Measurements from ENCODE around the gene ARFGEF3.
"Not testable (repeated sequence)": the region's sequence is repeated elsewhere in the genome, so short reads cannot be mapped to it uniquely, and the experiment has no call there.

ARFGEF3 gene

DNA sequence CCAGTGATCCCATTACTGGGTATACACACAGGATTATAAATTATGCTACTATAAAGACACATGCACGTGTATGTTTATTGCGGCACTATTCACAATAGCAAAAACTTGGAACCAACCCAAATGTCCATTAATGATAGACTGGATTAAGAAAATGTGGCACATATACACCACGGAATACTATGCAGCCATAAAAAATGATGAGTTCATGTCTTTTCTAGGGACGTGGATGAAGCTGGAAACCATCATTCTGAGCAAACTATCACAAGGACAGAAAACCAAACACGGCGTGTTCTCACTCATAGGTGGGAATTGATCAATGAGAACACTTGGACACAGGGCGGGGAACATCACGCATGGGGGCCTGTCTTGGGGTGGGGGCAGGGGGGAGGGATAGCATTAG is 206.9 kb downstream of the ARFGEF3 start:
- DNase-seq (ENCODE audit: low spot score): not testable (repeated sequence)

DNA sequence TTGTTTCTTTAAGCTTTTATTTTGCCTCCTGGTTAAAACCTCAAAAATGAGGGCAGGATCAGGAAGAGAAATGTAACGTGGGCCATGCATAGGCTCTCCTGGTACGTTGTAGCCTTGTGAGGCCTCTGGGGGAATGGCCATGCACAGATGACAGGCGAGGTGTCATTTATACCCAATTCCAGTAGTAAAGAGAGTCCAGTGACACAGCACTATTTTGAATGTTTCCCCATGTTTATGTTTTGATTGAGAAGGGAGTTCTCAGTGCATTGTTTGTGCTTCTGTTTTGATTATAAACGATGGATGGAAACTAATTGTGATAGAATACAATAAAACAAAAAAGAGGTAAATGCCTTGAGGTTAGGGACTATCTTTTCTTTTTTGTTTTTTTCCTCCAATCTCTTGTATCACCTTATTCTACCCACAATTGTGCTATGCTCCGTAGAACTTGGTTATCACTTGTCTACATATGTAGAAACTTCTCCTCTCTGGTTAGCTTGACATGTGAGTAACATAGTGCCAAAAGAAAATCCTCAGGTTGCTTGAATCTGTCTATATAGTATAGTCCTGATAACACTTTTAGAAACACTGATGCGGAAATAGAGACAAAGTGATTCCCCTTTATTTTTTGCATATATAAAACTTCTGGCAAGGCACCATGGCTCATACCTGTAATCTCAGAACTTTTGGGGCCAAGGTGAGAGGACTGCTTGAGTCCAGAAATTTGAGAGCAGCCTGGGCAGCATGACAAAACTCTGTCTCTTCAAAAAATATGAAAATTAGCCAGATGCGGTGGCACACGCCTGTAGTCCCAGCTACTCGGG is 209.1 kb downstream of the ARFGEF3 start:
- no peak for DNase-seq (ENCODE audit: low spot score)

DNA sequence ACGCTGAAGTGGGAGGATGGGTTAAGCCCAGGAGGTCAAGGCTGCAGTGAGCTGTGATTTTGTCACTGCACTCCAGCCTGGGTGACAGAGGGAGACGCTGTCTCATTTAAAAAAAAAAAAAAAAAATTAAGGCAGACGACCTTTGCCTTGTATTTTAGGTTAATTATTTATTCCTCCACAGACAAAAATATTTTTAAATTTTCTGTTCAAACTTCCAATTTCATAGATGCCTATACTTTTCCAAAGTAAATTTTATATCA is 209.6 kb downstream of the ARFGEF3 start:
- no peak for DNase-seq (ENCODE audit: low spot score)

DNA sequence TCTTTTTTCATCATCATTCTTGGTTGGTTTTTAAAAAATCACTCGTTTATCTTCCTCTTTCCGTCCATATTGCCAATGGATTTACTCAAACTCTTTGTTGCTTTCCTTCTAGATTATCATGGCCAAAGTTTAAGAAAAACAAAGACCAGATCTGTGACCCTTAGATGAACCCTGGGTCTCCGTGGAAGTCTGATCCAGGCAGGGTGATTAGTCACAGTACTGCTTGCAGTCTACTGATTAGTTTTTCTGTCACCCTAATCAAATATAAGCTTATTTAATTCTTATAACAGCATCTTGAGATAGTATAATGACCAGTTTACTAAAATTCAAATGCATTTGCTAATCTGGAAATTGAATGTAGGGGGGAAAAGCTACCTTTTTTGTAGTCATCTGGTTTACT is 210.0 kb downstream of the ARFGEF3 start:
- DNase-seq (ENCODE audit: low spot score): no peak

DNA sequence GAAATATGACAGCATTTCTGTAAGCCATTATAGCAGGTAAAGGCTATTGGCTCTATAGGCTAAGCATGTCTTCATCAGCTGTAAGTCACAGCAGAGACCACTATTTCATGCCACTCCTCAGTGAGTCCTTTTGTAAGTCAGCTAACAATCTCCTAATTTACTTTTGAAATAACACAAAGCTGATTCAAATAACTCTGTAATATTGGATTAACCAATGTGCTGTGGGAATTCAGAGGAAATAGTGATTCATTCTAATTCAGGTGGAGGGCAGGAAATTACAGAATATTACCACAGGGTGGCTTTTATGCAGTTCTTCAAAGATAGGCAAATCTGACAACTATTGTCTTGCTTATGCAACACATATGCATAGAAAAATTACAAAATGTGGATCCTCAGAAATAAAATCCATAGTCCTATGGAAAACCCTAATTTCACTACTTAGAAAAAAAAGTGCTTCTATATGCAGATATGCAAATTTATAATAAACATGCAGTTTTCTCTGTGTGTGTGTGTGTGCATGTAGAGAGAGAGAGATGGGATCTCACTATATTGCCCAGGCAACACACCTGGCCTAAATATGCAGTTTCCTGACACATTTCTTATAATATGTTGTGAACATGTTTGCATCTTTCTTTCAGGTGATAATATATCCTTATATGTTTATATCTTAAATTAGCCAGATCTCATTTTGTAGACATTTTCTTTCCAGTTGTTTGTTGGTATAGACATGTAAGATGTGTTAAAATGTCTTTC is 211.1 kb downstream of the ARFGEF3 start:
- peak; percentile 10 for DNase-seq (ENCODE audit: low spot score)

DNA sequence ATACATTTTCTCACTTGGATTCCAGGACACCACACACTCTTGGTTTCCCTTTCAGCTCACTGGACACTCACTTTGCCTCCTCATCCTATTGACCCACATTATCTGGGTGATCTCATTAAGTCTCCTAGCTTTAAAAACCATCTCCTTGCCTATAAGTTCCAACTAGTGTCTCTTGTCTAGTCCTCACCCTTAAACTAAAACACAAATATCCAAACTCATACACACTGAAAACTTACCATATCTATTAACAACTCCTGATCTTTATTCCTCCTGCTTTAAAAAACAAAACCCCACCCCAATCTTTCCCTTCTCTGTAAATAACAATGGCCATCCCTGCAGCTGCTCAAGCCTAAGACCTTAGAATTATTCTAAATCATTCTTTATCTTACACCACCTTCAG is 212.5 kb downstream of the ARFGEF3 start:
- no peak for DNase-seq (ENCODE audit: low spot score)

DNA sequence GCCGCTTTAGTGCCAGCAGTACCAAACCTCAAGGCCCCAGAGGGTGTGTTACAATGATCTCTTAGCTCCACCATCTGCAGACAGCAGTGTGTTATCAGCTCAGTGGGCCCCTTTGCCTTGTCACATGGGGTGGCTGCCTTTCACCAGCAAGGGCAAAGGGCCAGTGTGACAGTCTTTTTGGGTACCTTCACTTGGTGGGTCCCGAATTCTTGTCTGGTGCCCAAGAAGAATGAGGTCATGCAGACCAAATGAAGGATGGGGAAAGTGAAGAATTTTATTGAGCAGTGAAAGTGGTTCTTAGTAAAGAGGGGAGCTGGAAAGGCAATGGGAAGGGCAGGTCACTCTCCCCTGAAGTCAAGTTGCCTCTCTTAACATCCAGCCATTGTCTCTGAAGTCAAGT is 213.1 kb downstream of the ARFGEF3 start:
- DNase-seq (ENCODE audit: low spot score): no peak

DNA sequence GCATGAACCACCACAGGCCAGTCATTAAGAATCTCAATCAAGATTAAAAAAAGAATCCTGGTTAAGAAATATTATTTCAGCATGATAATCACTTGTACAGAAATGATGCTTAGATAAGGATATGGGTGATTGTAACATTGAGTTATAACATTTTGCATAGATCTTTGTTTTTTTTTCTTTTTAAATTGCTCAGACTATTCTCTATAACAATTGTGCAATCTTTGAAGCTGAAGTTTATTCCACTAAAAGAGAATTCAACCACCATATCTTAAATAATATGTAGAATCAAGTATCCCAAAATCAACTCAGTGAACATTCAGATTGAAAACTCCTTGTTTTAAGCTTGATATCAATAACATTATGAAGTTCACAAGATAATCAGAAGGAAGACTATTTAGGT is 215.3 kb downstream of the ARFGEF3 start:
- no peak for DNase-seq (ENCODE audit: low spot score)

DNA sequence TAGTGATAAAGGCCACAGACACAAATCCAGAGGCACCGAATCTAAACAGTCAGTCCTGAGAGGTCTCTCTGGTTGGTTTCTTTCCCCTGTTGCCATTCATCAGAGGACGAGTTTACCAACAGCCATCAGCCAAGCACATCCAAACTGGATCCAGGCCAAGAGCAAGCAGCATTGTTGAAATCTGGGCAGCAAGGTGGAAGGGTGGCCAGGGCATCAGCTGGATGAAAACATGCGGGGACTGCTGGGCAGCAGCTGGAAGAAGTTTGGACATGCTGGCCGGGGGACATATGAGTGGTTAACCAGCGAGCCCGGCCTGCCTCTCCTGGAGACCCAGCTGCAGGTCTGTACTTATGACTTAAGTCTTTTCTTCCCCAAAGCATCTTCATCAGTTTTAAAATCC is 216.1 kb downstream of the ARFGEF3 start, which contains the start of gene SMIM28:
SMIM28 (plus strand) TSS at position 62 of the 400 bp plus-strand sequence; CDS start at position 230, 168 bp downstream.
- no peak for DNase-seq (ENCODE audit: low spot score)

DNA sequence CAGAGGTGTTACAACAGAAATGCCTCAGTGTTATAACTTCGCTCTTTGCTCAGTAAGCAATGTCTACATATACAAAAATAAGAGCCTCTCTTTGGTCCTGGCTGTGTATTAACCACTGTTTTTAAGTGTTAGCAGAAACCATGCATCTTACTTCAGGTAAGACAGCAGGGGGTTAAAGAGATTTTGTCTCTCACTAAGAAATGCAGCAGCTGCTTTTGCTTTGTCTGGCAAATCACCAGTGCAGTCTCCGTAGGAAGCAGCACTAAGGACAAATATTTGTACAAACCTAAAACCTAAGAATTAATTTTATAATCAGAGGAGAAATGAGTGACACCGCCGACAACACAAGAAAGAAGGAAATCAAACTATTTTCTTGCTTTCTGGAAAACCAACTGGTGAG is 216.7 kb downstream of the ARFGEF3 start:
- DNase-seq (ENCODE audit: low spot score): no peak

DNA sequence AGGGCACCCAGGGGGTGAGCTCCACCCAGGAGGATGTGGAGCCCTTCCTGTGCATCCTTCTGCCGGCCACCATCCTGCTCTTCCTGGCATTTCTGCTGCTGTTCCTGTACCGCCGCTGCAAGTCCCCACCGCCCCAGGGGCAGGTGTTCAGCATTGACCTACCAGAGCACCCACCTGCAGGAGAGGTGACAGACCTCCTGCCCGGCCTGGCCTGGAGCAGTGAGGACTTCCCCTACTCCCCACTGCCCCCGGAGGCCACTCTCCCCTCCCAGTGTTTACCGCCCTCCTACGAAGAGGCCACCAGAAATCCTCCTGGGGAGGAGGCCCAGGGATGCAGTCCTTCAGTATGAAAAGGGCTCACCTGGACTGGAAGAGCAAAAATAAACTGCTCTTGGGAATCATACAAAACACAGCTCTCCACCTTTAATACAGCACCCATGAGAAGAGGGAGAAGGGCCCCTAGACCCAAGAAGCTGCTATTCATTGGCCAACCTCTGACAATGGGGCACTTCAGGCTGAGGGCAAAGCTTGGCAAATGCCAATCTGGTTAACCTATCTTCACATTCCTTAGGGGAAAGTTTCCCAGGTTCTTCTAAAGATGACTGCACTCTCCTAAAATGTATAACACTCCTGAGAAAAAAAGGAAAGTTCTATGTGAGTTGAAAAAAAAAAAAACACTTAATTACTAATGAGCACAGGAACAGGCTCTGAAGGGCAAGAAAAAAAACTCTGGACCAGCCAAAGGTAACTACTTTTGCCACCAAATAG is 220.9 kb downstream of the ARFGEF3 start:
- DNase-seq (ENCODE audit: low spot score): no peak

DNA sequence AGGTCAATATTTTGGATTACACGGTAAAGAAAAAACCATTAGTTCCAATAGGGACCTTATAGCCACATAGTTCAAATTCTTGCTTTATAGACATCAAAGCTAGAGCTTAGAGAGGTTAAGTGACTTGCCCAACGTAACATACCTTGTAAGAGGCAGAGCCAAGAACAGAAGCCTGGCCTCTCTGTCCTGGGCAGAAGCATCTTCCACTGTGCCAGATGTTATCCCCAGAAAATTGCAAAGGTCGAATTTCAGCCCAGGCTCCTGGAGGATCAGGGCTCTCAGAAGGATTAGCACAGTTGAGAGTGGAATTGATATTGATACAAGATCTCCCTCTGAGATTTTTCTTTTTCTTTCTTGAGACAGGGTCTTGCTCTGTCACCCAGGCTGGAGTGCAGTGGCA is 222.0 kb downstream of the ARFGEF3 start:
- no peak for DNase-seq (ENCODE audit: low spot score)

DNA sequence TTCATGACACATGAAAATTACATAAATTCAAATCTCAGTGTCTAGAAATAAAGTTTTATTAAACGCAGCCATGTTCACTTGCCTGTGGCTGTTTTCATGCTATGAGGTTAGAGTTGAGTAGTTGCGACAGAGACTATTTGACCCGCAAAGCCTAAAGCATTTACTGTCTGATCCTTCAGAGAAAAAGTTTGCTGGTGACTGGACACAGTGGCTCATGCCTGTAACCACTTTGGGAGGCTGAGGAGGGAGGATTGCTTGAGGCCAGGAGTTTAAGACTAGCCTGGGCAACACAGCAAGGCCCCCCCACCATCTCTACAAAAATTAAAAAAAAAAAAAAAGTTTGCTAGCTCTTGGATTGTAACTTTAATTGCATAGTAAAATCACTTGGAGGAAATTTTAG is 225.2 kb downstream of the ARFGEF3 start:
- no peak for DNase-seq (ENCODE audit: low spot score)

DNA sequence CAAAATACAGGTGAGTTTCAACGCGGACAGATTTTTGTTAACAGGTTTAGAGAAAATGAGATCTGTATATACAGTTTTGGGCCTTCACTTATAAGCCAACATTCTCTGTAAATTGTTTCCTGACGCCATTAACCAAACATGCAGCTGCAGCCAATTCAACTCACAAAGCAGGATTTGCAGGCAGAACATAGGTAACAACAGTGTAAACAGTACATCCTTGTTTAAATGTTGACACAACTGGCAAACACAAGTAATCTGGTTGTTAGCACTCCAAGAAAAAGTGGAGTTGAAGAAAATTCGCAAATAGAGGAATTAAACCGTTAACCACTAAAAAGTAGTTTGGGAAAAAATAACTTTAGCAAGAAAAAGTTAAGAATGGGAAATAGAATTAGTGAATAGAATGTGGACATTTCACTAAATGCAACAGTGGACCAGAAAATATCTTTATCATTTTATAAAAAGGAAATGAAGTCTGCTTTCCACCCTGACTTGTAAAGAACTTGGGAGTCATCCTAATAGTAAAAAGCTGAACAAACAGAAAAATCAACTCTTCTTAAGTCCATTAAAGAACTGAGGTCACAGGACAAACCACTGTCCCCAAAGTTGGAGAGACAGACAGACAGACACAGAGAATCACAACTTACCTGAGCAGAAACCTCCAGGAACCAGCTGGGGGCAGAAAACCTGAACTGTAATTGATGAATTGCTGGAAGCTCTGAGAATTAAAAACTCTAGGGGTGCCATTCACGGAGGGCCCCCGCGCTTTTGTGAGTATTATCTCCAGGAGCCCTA is 226.0 kb downstream of the ARFGEF3 start:
- DNase-seq (ENCODE audit: low spot score): no peak

DNA sequence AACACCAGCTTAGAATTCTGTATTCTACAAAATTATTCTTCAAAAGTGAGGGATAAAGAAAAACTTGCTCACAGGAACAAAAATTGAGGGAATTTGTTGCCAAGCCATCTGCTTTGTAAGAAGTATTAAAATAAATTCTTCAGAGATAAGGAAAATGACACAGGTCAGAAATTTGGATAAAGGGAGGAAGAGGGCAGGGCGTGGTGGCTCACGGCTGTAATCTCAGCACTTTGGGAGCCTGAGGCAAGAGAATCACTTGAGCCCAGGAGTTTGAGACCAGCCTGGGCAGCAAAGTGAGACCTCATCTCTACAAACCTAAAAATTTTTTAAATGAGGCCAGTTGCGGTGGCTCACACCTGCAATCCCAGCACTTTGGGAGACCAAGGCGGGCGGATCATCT is 227.8 kb downstream of the ARFGEF3 start:
- DNase-seq (ENCODE audit: low spot score): no peak

Data from AG08395 (cell line).